Measurements from ENCODE around the gene YWHAB. TPM values are rescaled to one million over a fixed set of nuclear protein-coding genes. Genes with fewer than 3 reads are reported as not detected.
A peak's percentile ranks its signal among the peaks of the same experiment; 100 is the strongest.

Gene YWHAB
- total and polyA plus RNA-seq, 2 of the 4 experiments (the other 2 are of a cell fraction): 78.0 to 102 TPM

GRCh38 chr20:44884907-44885391 lies 556 bp upstream of the YWHAB start:
- Histone ChIP-seq H3K9me3 (ENCODE audit: control insufficient read depth, insufficient read depth, low read length) (no peaks in the 10 kb centered on the region), H3K27ac (ENCODE audit: insufficient read depth, low read length) (peak overlapping the region; percentile 57), H3K9me1 (ENCODE audit: insufficient read depth, low read length) (no peaks in the 10 kb centered on the region), H3K4ac (ENCODE audit: low read depth, low read length) (peak overlapping the region; percentile 1; the same call in 1 of the 2 replicates), H3K36me3 (ENCODE audit: control insufficient read depth, insufficient read depth, low read length) (no peaks in the 10 kb centered on the region), H3K27me3 (ENCODE audit: control insufficient read depth, insufficient read depth, low read length) (no peaks in the 10 kb centered on the region), H3K9ac (ENCODE audit: low read depth, low read length) (peak overlapping the region; percentile 88), H2BK5ac (ENCODE audit: low read depth, low read length, poor library complexity, severe bottlenecking) (peak overlapping the region; percentile 3), H2BK120ac (ENCODE audit: low read depth, low read length) (no peak overlapping the region), H4K91ac (ENCODE audit: insufficient read depth, low read depth, low read length) (no peak overlapping the region), H3K79me1 (ENCODE audit: low read depth in 1 of 2, low read length in 2 of 2) (peaks cover 0 to 8% of the 10 kb centered on the region in 2 experiments; a peak in 2 of 4 replicates), H2AK5ac (ENCODE audit: low read depth, low read length) (no peak overlapping the region), H2AK9ac (replicated peaks; ENCODE audit: low read depth, low read length, poor library complexity) (no peak overlapping the region), H3K23ac (ENCODE audit: low read depth, low read length) (no peak overlapping the region), H3K4me1 (ENCODE audit: control insufficient read depth, insufficient read depth, low read length) (peaks cover 2% of the 10 kb centered on the region), H3K18ac (ENCODE audit: low read depth, low read length) (peak overlapping the region; percentile 40; the same call in 1 of the 2 replicates), H3K4me3 (ENCODE audit: insufficient read depth, low read depth, low read length) (peak overlapping the region; percentile 67), H2BK15ac (ENCODE audit: low read depth, low read length) (peak overlapping the region; percentile 30; the same call in 1 of the 3 replicates), H4K5ac (ENCODE audit: low read depth, low read length) (no peak overlapping the region), H3K56ac (ENCODE audit: extremely low read depth, insufficient read depth, low read length) (no peak overlapping the region), H2AFZ (replicated peaks; ENCODE audit: low read length, poor library complexity) (peak overlapping the region; percentile 90), H4K20me1 (ENCODE audit: insufficient read depth, low read length) (peaks cover 40% of the 10 kb centered on the region), H3K4me2 (ENCODE audit: low read depth, low read length) (peak overlapping the region; percentile 91), H4K8ac (ENCODE audit: low read depth in 2 of 2, low read length in 2 of 2) (peak overlapping the region; percentile 42 to 67), H3K14ac (replicated peaks; ENCODE audit: low read depth, low read length) (peak overlapping the region; percentile 2), H2BK20ac (ENCODE audit: low read depth, low read length) (no peak overlapping the region)
- in situ Hi-C loops (cut with MboI; ENCODE audit: low sequenced_read_pairs) (no loop called here), intact Hi-C loops (cut with micrococcal nuclease) (loop anchor here (10.0 kb wide), 1 partner anchor 670 kb away; the partner anchor contains the start of gene OSER1), dilution Hi-C loops (cut with HindIII; ENCODE audit: low sequenced_read_pairs, unreplicated experiment) (no loop called here)
- ChIA-PET POLR2A (ENCODE audit: unreplicated experiment) (no interaction called here), CTCF (interaction anchor here (1.3 kb wide), 1 partner anchor 18 kb away, joined by 6 read pairs; no protein-coding TSS in a partner anchor)
- DNase-seq: no peak
- TF ChIP-seq NFE2L2 (IDR thresholded peaks at IDR 0.05; ENCODE audit: low read depth, low read length): no peak
- TF ChIP-seq CHD1 (IDR thresholded peaks at IDR 0.05; ENCODE audit: low read depth, low read length): no peak
- no peak for TF ChIP-seq CTCF (conservative IDR thresholded peaks at IDR 0.05; ENCODE audit: low read depth, low read length)
- TF ChIP-seq RCOR1 (IDR thresholded peaks at IDR 0.05; ENCODE audit: insufficient replicate concordance, low read length): no peak
- no peak for TF ChIP-seq SMC3 (IDR thresholded peaks at IDR 0.05; ENCODE audit: low read depth, low read length)
- TF ChIP-seq POLR2A (IDR thresholded peaks at IDR 0.05; ENCODE audit: low read depth, low read length): no peak
- no peak for TF ChIP-seq BHLHE40 (IDR thresholded peaks at IDR 0.05; ENCODE audit: low read depth, low read length)
- TF ChIP-seq RFX5 (IDR thresholded peaks at IDR 0.05; ENCODE audit: low read depth, low read length): no peak
- no peak for TF ChIP-seq RAD21 (IDR thresholded peaks at IDR 0.05; ENCODE audit: low read length)
- TF ChIP-seq FOS (IDR thresholded peaks at IDR 0.05; ENCODE audit: low read depth, low read length): no peak
- TF ChIP-seq MAZ (IDR thresholded peaks at IDR 0.05; ENCODE audit: borderline replicate concordance, low read depth, low read length): no peak
- no peak for TF ChIP-seq USF2 (IDR thresholded peaks at IDR 0.05; ENCODE audit: low read depth, low read length)
- TF ChIP-seq ELK1 (IDR thresholded peaks at IDR 0.05; ENCODE audit: borderline replicate concordance, low read depth, low read length): no peak
- TF ChIP-seq MAFK (IDR thresholded peaks at IDR 0.05; ENCODE audit: low read depth, low read length): no peak
- no peak for TF ChIP-seq MXI1 (IDR thresholded peaks at IDR 0.05; ENCODE audit: borderline replicate concordance, low read depth, low read length)
- no peak for TF ChIP-seq CEBPB (IDR thresholded peaks at IDR 0.05; ENCODE audit: low read depth, low read length)
- WGBS, 2 experiments (ENCODE audit: extremely low coverage in 2 of 2, insufficient read length in 1 of 2): no CpG with 5 or more reads among the region's 14 CpGs
- no peak; the same call in 1 of the 2 replicates for ATAC-seq (ENCODE audit: low read depth)
- no TSS peak for BruUV-seq (replicated peaks)

Measured in IMR-90 (cell line).